Measurements from ENCODE around the gene CEBPA.

The CEBPA gene
- total RNA-seq: 1.9 to 365 (median 156) reads per million in 18 experiments

GRCh38 chr19:33302175-33302973, at the start of gene CEBPA:
CEBPA (minus strand) TSS chr19:33302534; CDS start chr19:33302414, 120 bp downstream.
- peak; percentile 93 to 97 for DNase-seq

GRCh38 chr19:33350538-33351309, 48.4 kb upstream of the CEBPA start:
- DNase-seq: peak in 1 of 2 donors; percentile 57

- no peak for DNase-seq
Measured at GRCh38 chr19:33349319-33350289, 47.3 kb upstream of the CEBPA start.

GRCh38 chr19:33348301-33349010, 46.1 kb upstream of the CEBPA start:
- DNase-seq: no peak

GRCh38 chr19:33347300-33347699, 45.0 kb upstream of the CEBPA start:
- DNase-seq: no peak

- no peak for DNase-seq
Measured at GRCh38 chr19:33346665-33347064, 44.3 kb upstream of the CEBPA start.

- DNase-seq: peak; percentile 27 to 73
Measured at GRCh38 chr19:33345163-33345562, 42.8 kb upstream of the CEBPA start.

GRCh38 chr19:33344573-33344925, 42.2 kb upstream of the CEBPA start:
- no peak for DNase-seq

- no peak for DNase-seq
Measured at GRCh38 chr19:33343859-33344572, 41.7 kb upstream of the CEBPA start.

- DNase-seq: peak; percentile 50 to 69
Measured at GRCh38 chr19:33343301-33343700, 41.0 kb upstream of the CEBPA start.

GRCh38 chr19:33340991-33341390, 38.7 kb upstream of the CEBPA start:
- peak in 1 of 2 donors; percentile 30 for DNase-seq

- DNase-seq: peak in 1 of 2 donors; percentile 58
Measured at GRCh38 chr19:33339016-33339984, 37.0 kb upstream of the CEBPA start.

- DNase-seq: no peak
Measured at GRCh38 chr19:33335446-33335845, 33.1 kb upstream of the CEBPA start.

- DNase-seq: no peak
Measured at GRCh38 chr19:33334271-33334670, 31.9 kb upstream of the CEBPA start.

- DNase-seq: no peak
Measured at GRCh38 chr19:33333642-33334041, 31.3 kb upstream of the CEBPA start.

GRCh38 chr19:33333151-33333550, 30.8 kb upstream of the CEBPA start:
- DNase-seq: no peak

GRCh38 chr19:33332248-33332647, 29.9 kb upstream of the CEBPA start:
- peak; percentile 92 to 93 for DNase-seq

- peak; percentile 58 to 68 for DNase-seq
Measured at GRCh38 chr19:33329736-33330135, 27.4 kb upstream of the CEBPA start.

- DNase-seq: no peak
Measured at GRCh38 chr19:33329060-33329459, 26.7 kb upstream of the CEBPA start.

GRCh38 chr19:33325920-33326319, 23.6 kb upstream of the CEBPA start:
- DNase-seq: no peak

Measured in inflammatory macrophage (primary cell).